Measurements from ENCODE around the gene GNRHR. TPM values are rescaled to one million over a fixed set of nuclear protein-coding genes. Genes with fewer than 3 reads are reported as not detected.

The GNRHR gene
- total RNA-seq, 6 donors from 2014 or later, result not detected

DNA sequence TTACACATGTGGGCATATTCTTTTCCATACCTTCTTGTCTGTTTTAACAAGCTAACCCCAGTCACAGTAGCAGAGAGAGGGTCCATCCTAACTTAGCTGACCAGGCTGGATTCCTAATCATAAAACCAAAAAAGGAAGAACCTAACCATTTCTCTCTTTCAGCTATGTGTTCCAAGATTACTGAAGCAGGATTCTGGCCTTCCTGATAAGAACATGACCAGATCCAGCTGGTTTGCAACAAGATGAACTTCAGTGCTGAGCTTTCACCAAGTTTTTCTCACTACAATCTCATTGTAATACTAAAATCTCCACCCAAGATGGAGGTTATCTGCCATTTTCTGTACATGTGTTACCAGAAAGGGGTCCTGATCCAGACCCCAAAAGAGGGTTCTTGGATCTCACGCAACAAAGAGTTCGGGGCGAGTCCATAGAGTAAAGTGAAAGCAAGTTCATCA is 32.8 kb downstream of the GNRHR start:
- Histone ChIP-seq H3K9me3 (no peaks in the 10 kb centered on the region), H3K4me3 (no peak overlapping the region), H3K4me1 (no peaks in the 10 kb centered on the region), H3K27me3 (no peaks in the 10 kb centered on the region), H3K27ac (no peak overlapping the region), H3K36me3 (peaks cover 0 to 10% (median under 1%) of the 10 kb centered on the region in 4 donors)
- no peak for ATAC-seq (ENCODE audit: low FRiP score in 2 of 2)
- WGBS, 2 donors, result 99 to 100% methylated on average over 3 of the region's 3 CpGs
- no peak for DNase-seq
- no peak for TF ChIP-seq POLR2A (IDR thresholded peaks at IDR 0.05)

DNA sequence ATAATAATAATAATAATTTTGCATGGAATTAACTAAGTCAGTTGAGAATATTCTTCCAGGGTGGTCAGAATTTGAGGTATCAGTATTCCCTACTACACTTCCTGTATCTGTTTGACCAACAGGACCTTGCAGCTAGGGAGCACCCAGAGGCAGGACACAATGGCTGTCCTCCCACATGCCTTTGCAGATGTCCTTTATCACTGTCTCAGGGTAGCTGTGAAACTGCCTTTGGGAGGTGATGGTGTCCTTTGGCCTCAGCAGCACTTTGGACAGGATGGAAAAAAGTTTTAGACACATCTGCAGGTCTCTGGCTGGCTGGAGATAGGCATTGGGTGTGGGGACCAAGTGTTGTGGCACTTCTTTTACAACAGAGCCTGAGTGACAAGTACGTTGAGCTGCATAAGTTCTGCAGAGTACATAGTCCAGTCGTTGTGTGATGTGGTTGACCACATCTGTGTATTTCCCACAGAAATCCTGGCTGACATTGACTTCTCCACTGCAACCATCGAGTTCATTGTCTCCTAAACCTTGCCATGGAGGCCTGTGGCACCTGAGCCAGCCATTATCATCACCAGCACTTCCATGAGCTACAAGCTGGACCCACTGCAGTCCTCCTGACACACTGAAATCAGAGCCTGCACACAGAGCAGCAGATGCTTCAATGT is 34.1 kb downstream of the GNRHR start:
- Histone ChIP-seq H3K36me3 (peaks cover 0 to 10% (median 2%) of the 10 kb centered on the region in 4 donors), H3K9me3 (no peaks in the 10 kb centered on the region), H3K4me3 (no peak overlapping the region), H3K27ac (no peak overlapping the region), H3K27me3 (no peaks in the 10 kb centered on the region), H3K4me1 (no peaks in the 10 kb centered on the region)
- DNase-seq (no peak), ATAC-seq (ENCODE audit: low FRiP score in 2 of 2) (no peak)
- 83 to 89% methylated on average over 2 to 3 of the region's 3 CpGs for WGBS, 2 donors
- TF ChIP-seq POLR2AphosphoS5 (IDR thresholded peaks at IDR 0.05) (no peak), POLR2A (IDR thresholded peaks at IDR 0.05) (no peak), EP300 (IDR thresholded peaks at IDR 0.05) (no peak), CTCF (IDR thresholded peaks at IDR 0.05) (no peak)

- Histone ChIP-seq H3K27ac (no peak overlapping the region), H3K4me3 (no peak overlapping the region), H3K27me3 (no peaks in the 10 kb centered on the region), H3K4me1 (no peaks in the 10 kb centered on the region), H3K9me3 (no peaks in the 10 kb centered on the region), H3K36me3 (peaks cover 0 to 10% (median 2%) of the 10 kb centered on the region in 4 donors)
- whole genome bisulfite sequencing, 2 donors, result 96 to 100% methylated on average over 2 of the region's 2 CpGs
- no peak for DNase-seq
- ATAC-seq (ENCODE audit: low FRiP score in 2 of 2), result no peak
- TF ChIP-seq POLR2A (IDR thresholded peaks at IDR 0.05) (no peak), CTCF (IDR thresholded peaks at IDR 0.05) (no peak), POLR2AphosphoS5 (IDR thresholded peaks at IDR 0.05) (no peak), EP300 (IDR thresholded peaks at IDR 0.05) (no peak)
Observed at GRCh38 chr4:67718848-67719247, 35.3 kb downstream of the GNRHR start.

DNA sequence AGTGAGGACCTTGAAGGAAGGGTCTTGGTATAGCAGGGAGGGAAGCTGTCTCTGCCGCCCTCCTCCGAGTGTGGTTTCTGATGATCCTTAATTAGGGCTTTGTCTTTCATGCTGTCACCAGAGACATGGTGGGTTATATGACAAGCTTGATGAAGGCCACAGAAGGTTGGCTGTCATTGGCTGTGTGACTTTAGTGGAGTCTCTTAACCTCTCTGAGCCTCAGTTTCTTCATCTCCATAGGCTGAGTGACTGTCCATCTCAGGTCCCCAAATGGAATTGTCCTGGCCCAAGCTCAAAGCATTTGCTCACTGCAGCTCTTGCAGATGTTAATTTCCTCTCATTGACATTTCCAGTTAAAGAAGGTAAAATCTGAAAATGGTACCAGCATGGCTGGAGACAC is 36.6 kb downstream of the GNRHR start:
- H3K4me3 ChIP-seq, result no peak overlapping the region
- peaks cover 0 to 5% (median 2%) of the 10 kb centered on the region in 4 donors for H3K4me1 ChIP-seq
- no peak overlapping the region for H3K27ac ChIP-seq
- DNase-seq (no peak), ATAC-seq (ENCODE audit: low FRiP score in 2 of 2) (no peak)
- peaks cover 0 to 10% (median 2%) of the 10 kb centered on the region in 4 donors for H3K36me3 ChIP-seq
- 98 to 100% methylated on average over 2 of the region's 2 CpGs for WGBS, 2 donors
- no peaks in the 10 kb centered on the region for H3K9me3 ChIP-seq
- no peaks in the 10 kb centered on the region for H3K27me3 ChIP-seq
- TF ChIP-seq POLR2A (IDR thresholded peaks at IDR 0.05) (no peak), EP300 (IDR thresholded peaks at IDR 0.05) (no peak)

DNA sequence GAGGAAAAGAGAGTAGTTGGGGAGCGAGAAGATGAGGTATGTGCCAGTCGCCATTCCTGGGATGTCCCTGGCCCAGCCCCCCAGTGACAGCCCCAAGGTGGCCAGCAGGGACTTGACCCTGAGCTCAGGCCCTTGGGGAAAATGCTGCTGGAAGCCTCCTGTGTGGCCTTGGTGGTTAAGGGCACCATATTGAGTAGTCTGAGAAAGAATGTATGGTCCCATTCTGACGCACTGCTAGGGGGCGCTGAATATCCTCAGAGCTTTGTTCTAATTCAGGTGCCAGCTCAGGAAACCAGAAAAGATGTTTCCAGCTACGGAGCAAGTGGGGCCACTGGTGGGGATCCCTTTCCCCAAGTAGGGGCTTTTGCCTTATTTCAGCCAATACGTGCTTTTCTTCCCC is 39.2 kb downstream of the GNRHR start:
- Histone ChIP-seq H3K36me3 (peaks cover 0 to 5% (median 2%) of the 10 kb centered on the region in 4 donors), H3K4me1 (peaks cover 0 to 5% (median 2%) of the 10 kb centered on the region in 4 donors), H3K4me3 (no peak overlapping the region), H3K27me3 (no peaks in the 10 kb centered on the region), H3K9me3 (no peaks in the 10 kb centered on the region), H3K27ac (no peak overlapping the region)
- no peak for TF ChIP-seq POLR2AphosphoS5 (IDR thresholded peaks at IDR 0.05)
- TF ChIP-seq POLR2A (IDR thresholded peaks at IDR 0.05), result no peak
- no peak for TF ChIP-seq CTCF (IDR thresholded peaks at IDR 0.05)
- no peak for DNase-seq
- no peak for ATAC-seq (ENCODE audit: low FRiP score in 2 of 2)
- 87 to 95% methylated on average over 6 of the region's 6 CpGs for WGBS, 2 donors

GRCh38 chr4:67714248-67714583 is 40.0 kb downstream of the GNRHR start:
- H3K4me3 ChIP-seq, result no peak overlapping the region
- no peaks in the 10 kb centered on the region for H3K9me3 ChIP-seq
- TF ChIP-seq EP300 (IDR thresholded peaks at IDR 0.05) (no peak), POLR2AphosphoS5 (IDR thresholded peaks at IDR 0.05) (no peak), POLR2A (IDR thresholded peaks at IDR 0.05) (no peak), CTCF (IDR thresholded peaks at IDR 0.05) (no peak)
- DNase-seq (no peak), ATAC-seq (ENCODE audit: low FRiP score in 2 of 2) (no peak)
- no peak overlapping the region for H3K27ac ChIP-seq
- H3K4me1 ChIP-seq, result peaks cover 0 to 5% (median 2%) of the 10 kb centered on the region in 4 donors
- 77 to 92% methylated on average over 1 of the region's 1 CpG for WGBS, 2 donors
- no peaks in the 10 kb centered on the region for H3K27me3 ChIP-seq
- H3K36me3 ChIP-seq, result peaks cover 0 to 5% (median 2%) of the 10 kb centered on the region in 4 donors

Data from upper lobe of left lung (tissue), 6 donors.